Neutrophil (primary cell): ENCODE data around the gene SMOC2.

Experiments
- H3K27ac ChIP-seq: fragments of 200-600 bp; sonication (generic); 2 replicates; pipeline ENCODE4 v1.5.1; 2016; ENCODE audit warnings: mild to moderate bottlenecking, moderate library complexity
- H3K27me3 ChIP-seq: fragments of 200-600 bp; sonication (generic); 2 replicates; pipeline ENCODE4 v1.6.0; 2016; ENCODE audit warnings: mild to moderate bottlenecking
- H3K36me3 ChIP-seq: fragments of 200-600 bp; sonication (generic); 2 replicates; pipeline ENCODE4 v1.5.1; 2017
- H3K4me1 ChIP-seq, 2 experiments: fragments of 200-600 bp in 1 of 2; sonication (generic) in 1 of 2; 1 replicate in 1 of 2; 2 replicates in 1 of 2; pipeline versions ENCODE4 v1.5.1 to v1.6.1; 2013 to 2016; ENCODE audit warnings: low read depth in 1 of 2, low read length in 1 of 2, mild to moderate bottlenecking in 1 of 2, moderate library complexity in 1 of 2; ENCODE audit not compliant: control insufficient read depth in 1 of 2, insufficient read depth in 1 of 2
- H3K4me3 ChIP-seq, 2 experiments: fragments of 200-600 bp in 1 of 2; sonication (generic) in 1 of 2; 1 replicate in 1 of 2; 2 replicates in 1 of 2; pipeline ENCODE4 v1.5.1; 2013 to 2016; ENCODE audit warnings: low read depth in 1 of 2, low read length in 1 of 2, mild to moderate bottlenecking in 1 of 2, moderate library complexity in 1 of 2
- H3K9me3 ChIP-seq: fragments of 200-600 bp; sonication (generic); 2 replicates; pipeline ENCODE4 v1.5.1; 2016
- TF ChIP-seq, protein P1 (sequence below): fragments of 200-600 bp; sonication (generic); IDR thresholded peaks from 2 replicates; pipeline ENCODE4 v1.5.1; 2016; ENCODE audit warnings: antibody characterized with exemption

The SMOC2 gene

DNA sequence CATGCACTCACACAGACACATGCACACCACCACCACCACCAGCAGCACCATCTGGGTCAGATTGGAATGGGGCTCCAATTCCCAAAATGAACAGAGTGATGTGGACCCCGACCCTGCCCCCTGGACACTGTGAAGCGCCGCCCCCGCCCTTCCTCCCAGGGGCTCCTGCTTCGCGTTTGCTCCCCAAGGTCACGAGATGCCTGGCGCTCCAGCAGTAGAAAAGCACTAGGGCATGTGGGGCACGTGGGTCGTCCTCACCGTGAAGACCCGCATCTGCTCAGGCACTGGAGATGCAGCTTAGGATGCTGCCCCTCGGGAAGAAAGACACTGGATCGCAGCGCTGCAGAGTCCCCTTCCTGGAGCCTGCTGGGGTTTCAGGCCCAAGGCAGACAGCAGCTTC, 184.0 kb downstream of the SMOC2 start:
- Histone ChIP-seq H3K36me3 (no peaks in the 10 kb centered on the region), H3K9me3 (no peaks in the 10 kb centered on the region)
- TF ChIP-seq, protein P1, sequence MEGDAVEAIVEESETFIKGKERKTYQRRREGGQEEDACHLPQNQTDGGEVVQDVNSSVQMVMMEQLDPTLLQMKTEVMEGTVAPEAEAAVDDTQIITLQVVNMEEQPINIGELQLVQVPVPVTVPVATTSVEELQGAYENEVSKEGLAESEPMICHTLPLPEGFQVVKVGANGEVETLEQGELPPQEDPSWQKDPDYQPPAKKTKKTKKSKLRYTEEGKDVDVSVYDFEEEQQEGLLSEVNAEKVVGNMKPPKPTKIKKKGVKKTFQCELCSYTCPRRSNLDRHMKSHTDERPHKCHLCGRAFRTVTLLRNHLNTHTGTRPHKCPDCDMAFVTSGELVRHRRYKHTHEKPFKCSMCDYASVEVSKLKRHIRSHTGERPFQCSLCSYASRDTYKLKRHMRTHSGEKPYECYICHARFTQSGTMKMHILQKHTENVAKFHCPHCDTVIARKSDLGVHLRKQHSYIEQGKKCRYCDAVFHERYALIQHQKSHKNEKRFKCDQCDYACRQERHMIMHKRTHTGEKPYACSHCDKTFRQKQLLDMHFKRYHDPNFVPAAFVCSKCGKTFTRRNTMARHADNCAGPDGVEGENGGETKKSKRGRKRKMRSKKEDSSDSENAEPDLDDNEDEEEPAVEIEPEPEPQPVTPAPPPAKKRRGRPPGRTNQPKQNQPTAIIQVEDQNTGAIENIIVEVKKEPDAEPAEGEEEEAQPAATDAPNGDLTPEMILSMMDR, result no peak

DNA sequence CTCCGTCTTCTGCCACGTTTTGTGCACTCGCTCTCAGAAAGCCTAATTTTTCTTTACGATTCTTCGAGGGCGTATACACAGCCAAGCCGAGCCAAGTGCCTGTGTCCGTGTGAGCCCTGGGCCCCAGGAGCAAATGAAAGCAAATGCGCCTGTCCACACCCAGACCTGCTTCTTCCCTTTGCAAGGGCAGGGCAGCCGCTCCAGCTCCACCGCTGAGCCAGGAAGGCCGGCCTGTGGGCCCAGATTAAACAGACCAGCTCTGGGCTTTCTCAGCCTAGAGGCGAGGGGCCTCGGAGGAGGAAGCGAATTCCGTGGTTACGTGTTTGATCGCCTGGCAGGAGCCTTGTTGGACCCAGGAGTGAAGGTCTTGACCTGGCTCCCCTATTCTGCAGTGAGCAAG, 184.6 kb downstream of the SMOC2 start:
- Histone ChIP-seq H3K27me3 (no peaks in the 10 kb centered on the region), H3K4me1 (no peaks in the 10 kb centered on the region), H3K27ac (no peak overlapping the region), H3K36me3 (no peaks in the 10 kb centered on the region), H3K4me3 (no peak overlapping the region), H3K9me3 (no peaks in the 10 kb centered on the region)
- TF ChIP-seq, protein P1, result no peak

More for the DNA sequence above, 184.0 kb downstream of the SMOC2 start:
- no peaks in the 10 kb centered on the region for H3K4me1 ChIP-seq
- H3K27ac ChIP-seq, result no peak overlapping the region
- no peak overlapping the region for H3K4me3 ChIP-seq
- no peaks in the 10 kb centered on the region for H3K27me3 ChIP-seq

DNA sequence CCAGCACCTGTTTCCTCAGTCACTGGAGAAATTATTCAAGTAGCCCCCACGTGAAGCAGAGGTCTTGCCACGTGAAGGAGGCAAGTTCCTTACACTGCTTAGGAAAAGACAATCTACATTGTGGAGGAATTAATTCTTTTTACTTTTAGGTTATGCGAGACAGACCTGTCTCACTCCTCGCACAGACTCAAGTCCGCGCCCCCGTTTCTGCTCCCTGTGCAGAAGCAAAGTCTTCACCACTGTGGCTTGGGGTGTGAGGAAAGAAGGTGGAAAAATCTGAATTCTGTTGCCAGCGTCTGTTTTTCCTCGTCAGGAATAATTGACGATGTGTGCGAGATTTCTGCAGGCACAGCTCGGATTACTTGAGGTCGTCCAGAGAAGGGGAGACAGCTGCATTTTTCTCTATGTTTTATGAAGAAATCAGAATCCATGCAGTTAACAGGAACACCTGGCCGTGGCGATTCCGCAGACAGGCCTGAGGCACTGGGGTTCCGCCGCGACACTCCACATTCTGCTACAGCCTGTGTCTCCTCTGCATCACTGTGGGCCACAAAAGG, 185.1 kb downstream of the SMOC2 start:
- Histone ChIP-seq H3K9me3 (no peaks in the 10 kb centered on the region), H3K27me3 (no peaks in the 10 kb centered on the region), H3K36me3 (no peaks in the 10 kb centered on the region), H3K4me1 (no peaks in the 10 kb centered on the region), H3K27ac (no peak overlapping the region), H3K4me3 (no peak overlapping the region)
- TF ChIP-seq, protein P1, result no peak

DNA sequence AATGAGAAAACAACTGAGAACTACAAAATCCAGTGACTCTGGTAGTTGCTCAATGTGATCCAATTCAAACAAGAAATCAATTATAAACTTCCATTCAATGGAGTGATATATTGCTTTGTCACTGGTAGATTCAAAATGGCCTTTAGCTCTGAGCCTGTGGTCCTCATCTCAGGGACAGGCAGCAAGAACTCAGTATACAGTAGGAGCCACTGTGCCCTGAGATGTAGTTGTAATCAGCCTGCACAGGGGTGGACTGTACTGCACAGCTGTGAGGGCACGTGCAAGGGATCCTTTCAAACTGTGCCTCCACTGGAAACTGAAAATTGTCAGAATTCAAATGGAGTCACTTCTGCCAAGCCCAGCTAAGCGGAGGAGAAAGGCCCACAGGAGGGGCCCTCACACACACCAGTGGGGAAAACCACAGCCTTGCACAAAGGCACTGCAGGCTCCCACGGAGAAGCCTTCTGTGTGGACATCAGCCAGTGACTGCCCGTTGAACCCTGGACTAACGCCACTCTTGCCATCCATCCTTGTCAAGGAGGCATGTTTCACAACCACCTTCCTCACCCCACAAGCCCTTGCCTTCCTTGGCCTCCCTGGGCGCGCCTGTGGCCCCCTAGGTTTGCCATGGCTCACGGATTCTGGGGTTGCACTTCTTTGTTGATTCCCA, 186.7 kb downstream of the SMOC2 start:
- Histone ChIP-seq H3K9me3 (no peaks in the 10 kb centered on the region), H3K27ac (no peak overlapping the region), H3K4me1 (no peaks in the 10 kb centered on the region), H3K27me3 (no peaks in the 10 kb centered on the region), H3K4me3 (no peak overlapping the region), H3K36me3 (no peaks in the 10 kb centered on the region)
- TF ChIP-seq, protein P1, result no peak

DNA sequence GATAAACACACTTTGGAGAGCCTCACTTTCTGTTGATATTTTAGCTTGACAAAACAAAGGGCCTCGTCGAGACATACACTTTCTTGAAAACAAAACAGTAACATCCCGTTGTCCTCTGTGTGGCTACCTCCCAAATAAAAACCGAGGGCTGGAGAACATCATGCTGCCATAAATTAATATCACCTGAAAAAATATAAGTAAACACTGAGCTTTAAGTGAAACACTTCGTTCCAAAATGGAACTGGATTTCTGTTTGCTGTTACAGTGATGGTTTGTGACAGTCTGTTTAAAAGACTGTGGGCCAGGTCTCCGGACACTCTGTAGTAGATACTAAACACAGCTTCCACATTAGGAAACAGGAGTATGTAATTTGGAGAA, 187.2 kb downstream of the SMOC2 start:
- H3K27me3 ChIP-seq, result no peaks in the 10 kb centered on the region
- H3K4me1 ChIP-seq, result no peaks in the 10 kb centered on the region
- H3K9me3 ChIP-seq, result no peaks in the 10 kb centered on the region
- no peaks in the 10 kb centered on the region for H3K36me3 ChIP-seq
- TF ChIP-seq, protein P1, result no peak
- H3K27ac ChIP-seq, result no peak overlapping the region
- no peak overlapping the region for H3K4me3 ChIP-seq
